Smooth muscle cell (in vitro differentiated cells): Measurements from ENCODE around the gene CFAP53. TPM values are rescaled to one million over a fixed set of nuclear protein-coding genes. Genes with fewer than 3 reads are reported as not detected.

ENCODE experiments used
- DNase-seq: peaks from one replicate; lab custom pipeline; 2025; ENCODE audit not compliant: unreplicated experiment; lab: John Stamatoyannopoulos, UW
- H2AFZ ChIP-seq: fragments of 200-600 bp; sonication (generic); 2 replicates; pipeline ENCODE4 v1.6.0; 2016; ENCODE audit warnings: antibody characterized with exemption, low read depth, mild to moderate bottlenecking
- H3F3A ChIP-seq: fragments of 200-600 bp; sonication (generic); 2 replicates; pipeline ENCODE4 v1.6.0; 2017; ENCODE audit warnings: antibody characterized with exemption, low read depth
- H3K27ac ChIP-seq: fragments of 200-600 bp; sonication (generic); 2 replicates; pipeline ENCODE4 v1.5.1; 2016; ENCODE audit warnings: low read depth, mild to moderate bottlenecking
- H3K27me3 ChIP-seq: fragments of 200-600 bp; sonication (generic); 2 replicates; pipeline ENCODE4 v1.6.1; 2016; ENCODE audit warnings: low read depth, mild to moderate bottlenecking
- H3K36me3 ChIP-seq: fragments of 200-600 bp; sonication (generic); 2 replicates; pipeline ENCODE4 v1.5.1; 2016; ENCODE audit warnings: low read depth
- H3K4me1 ChIP-seq: fragments of 200-600 bp; sonication (generic); 2 replicates; pipeline ENCODE4 v1.5.1; 2016; ENCODE audit warnings: low read depth
- H3K4me2 ChIP-seq: fragments of 200-600 bp; sonication (generic); 2 replicates; pipeline ENCODE4 v1.6.0; 2016; ENCODE audit warnings: mild to moderate bottlenecking
- H3K4me3 ChIP-seq: fragments of 200-600 bp; sonication (generic); 2 replicates; pipeline ENCODE4 v1.5.1; 2016; ENCODE audit warnings: mild to moderate bottlenecking
- H3K79me2 ChIP-seq: fragments of 200-600 bp; sonication (generic); 2 replicates; pipeline ENCODE4 v1.6.0; 2016; ENCODE audit warnings: low read depth, mild to moderate bottlenecking
- H3K9ac ChIP-seq: fragments of 200-600 bp; sonication (generic); 2 replicates; pipeline ENCODE4 v1.6.0; 2016; ENCODE audit warnings: low read depth
- H3K9me3 ChIP-seq: fragments of 200-600 bp; sonication (generic); replicated peaks from 2 replicates; pipeline ENCODE4 v1.5.1; 2016; ENCODE audit warnings: low read depth
- H4K20me1 ChIP-seq: fragments of 200-600 bp; sonication (generic); 2 replicates; pipeline ENCODE4 v1.6.0; 2016; ENCODE audit warnings: low read depth
- WGBS: methylation state at CpG from one replicate; pipeline ENCODE4 v1.1.7; 2016; ENCODE audit warnings: low lambda C conversion rate; 5-methylcytosine and 5-hydroxymethylcytosine counted together
- polyA plus RNA-seq: library from polyadenylated mRNA; unstranded; fragments of >200 nt; fragmentation: Nextera tagmentation; extraction: Ambion mirVana; gene quantifications from 2 replicates; pipeline ENCODE4 v1.2.1, GENCODE V29; 2016
- small RNA-seq: library from RNA; depleted of rRNA; stranded (forward); fragments of <200 nt; gene quantifications from one replicate; pipeline ENCODE3, GENCODE V24; 2014
- total RNA-seq: library from RNA; depleted of rRNA; stranded (reverse); fragments of >200 nt; gene quantifications from 2 replicates; pipeline ENCODE4 v1.2.3, GENCODE V29; 2014
- TF ChIP-seq, protein P1 (sequence below): fragments of 200-600 bp; sonication (generic); IDR thresholded peaks from 2 replicates; pipeline ENCODE4 v1.5.1; 2017; ENCODE audit warnings: borderline replicate concordance, mild to moderate bottlenecking, antibody characterized with exemption; ENCODE audit not compliant: insufficient read depth, poor library complexity, severe bottlenecking

Gene CFAP53
- total and polyA plus RNA-seq, 2 experiments from 2014 or later: 0.41 to 0.99 TPM

DNA sequence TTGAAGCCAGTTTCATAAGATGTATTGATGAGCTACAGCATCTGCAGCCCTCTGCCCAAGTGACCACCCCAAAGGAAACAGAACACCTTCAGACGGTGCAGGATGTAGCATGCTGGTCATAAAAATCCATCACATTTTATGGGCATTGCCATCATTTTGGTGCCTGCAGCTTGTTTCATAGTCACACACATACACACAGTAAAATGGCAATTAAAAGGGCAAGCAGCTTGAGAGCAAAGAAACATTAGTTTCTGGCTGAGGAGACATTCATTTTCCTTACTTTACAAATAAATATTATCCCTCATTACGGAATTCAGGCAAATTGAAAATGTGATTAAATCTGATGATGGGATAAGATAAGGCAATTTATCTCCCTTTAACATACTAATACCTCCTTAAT, 84.7 kb downstream of the CFAP53 start:
- Histone ChIP-seq H3K36me3 (no peaks in the 10 kb centered on the region), H3K9ac (no peak overlapping the region), H3K27me3 (peaks cover 20% of the 10 kb centered on the region), H3K9me3 (no peaks in the 10 kb centered on the region), H3K27ac (no peak overlapping the region), H3K4me2 (no peak overlapping the region), H4K20me1 (no peaks in the 10 kb centered on the region), H3K79me2 (no peaks in the 10 kb centered on the region), H3K4me3 (no peak overlapping the region), H2AFZ (no peak overlapping the region), H3K4me1 (peaks cover 3% of the 10 kb centered on the region), H3F3A (no peaks in the 10 kb centered on the region)
- DNase-seq: no peak
- 75% methylated on average over 2 of the region's 2 CpGs for WGBS
- TF ChIP-seq, protein P1, sequence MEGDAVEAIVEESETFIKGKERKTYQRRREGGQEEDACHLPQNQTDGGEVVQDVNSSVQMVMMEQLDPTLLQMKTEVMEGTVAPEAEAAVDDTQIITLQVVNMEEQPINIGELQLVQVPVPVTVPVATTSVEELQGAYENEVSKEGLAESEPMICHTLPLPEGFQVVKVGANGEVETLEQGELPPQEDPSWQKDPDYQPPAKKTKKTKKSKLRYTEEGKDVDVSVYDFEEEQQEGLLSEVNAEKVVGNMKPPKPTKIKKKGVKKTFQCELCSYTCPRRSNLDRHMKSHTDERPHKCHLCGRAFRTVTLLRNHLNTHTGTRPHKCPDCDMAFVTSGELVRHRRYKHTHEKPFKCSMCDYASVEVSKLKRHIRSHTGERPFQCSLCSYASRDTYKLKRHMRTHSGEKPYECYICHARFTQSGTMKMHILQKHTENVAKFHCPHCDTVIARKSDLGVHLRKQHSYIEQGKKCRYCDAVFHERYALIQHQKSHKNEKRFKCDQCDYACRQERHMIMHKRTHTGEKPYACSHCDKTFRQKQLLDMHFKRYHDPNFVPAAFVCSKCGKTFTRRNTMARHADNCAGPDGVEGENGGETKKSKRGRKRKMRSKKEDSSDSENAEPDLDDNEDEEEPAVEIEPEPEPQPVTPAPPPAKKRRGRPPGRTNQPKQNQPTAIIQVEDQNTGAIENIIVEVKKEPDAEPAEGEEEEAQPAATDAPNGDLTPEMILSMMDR: no peak

DNA sequence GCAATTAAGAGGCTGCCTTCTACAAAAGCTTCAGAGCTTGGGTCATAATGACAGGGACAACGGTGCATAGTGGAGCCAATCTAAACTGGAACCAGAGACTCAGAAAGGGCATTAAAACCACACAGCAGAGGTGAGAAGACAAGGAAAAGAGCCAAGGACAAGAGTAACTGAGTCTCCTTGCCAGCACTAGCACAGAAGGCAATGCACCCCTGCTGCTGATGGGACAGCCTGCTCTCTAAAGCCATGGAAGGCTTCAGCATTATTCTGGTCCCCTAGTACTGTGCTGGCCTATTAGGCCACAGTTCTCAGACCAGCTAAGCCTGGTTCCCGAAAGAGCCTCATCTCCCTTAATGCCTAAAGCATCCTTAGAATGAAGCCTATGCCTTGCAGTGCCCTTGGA, 86.8 kb downstream of the CFAP53 start:
- Histone ChIP-seq H3K36me3 (no peaks in the 10 kb centered on the region), H3K9ac (no peak overlapping the region), H3K4me2 (no peak overlapping the region), H3F3A (no peaks in the 10 kb centered on the region), H4K20me1 (no peaks in the 10 kb centered on the region), H3K27me3 (peaks cover 23% of the 10 kb centered on the region), H3K4me1 (peaks cover 3% of the 10 kb centered on the region), H3K4me3 (no peak overlapping the region), H3K79me2 (no peaks in the 10 kb centered on the region), H3K9me3 (no peaks in the 10 kb centered on the region), H3K27ac (no peak overlapping the region), H2AFZ (no peak overlapping the region)
- DNase-seq: no peak
- WGBS: 91% methylated on average over 2 of the region's 2 CpGs
- TF ChIP-seq, protein P1: no peak

DNA sequence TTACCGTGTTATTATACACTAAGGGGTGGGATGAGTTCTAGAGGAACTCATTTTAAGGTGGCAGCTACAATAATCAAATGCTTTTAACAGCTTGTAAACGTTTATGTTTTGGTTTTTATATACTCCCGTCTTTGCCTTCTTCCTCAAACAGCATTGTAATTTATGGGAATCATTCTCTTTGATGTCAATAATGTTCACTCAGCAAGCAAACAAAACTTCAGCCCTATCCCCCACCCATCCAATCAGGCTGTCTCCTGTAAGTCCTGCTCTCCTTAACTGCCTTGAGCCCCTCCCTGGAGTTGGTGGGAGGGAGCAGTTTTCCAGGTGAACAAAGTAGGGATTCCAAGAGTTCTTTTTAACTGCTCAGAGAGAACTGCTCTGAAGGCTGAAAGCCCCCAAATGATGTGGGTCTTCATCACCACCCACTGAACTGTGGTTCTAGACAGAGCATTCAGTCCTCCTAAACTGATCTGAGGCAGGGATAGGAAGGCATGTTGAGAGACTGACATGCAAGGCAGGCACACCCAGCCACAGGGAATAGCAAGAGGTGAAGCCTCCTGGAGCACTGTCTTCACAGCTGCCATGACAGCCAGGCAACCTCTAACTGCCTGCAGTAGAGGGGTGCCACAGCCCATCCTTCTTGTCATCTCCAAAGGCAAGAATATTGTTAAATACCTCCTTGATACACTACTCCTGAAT, 88.9 kb downstream of the CFAP53 start:
- Histone ChIP-seq H3K79me2 (no peaks in the 10 kb centered on the region), H3K36me3 (no peaks in the 10 kb centered on the region), H3K4me1 (peaks cover 3% of the 10 kb centered on the region), H4K20me1 (no peaks in the 10 kb centered on the region), H3K9me3 (no peaks in the 10 kb centered on the region), H2AFZ (no peak overlapping the region), H3K4me3 (no peak overlapping the region), H3K27ac (no peak overlapping the region), H3K9ac (no peak overlapping the region), H3F3A (no peaks in the 10 kb centered on the region), H3K4me2 (no peak overlapping the region), H3K27me3 (peaks cover 23% of the 10 kb centered on the region)
- DNase-seq: no peak
- 53% methylated on average over 3 of the region's 3 CpGs for WGBS
- TF ChIP-seq, protein P1: no peak

Small RNA genes within 50 kb of the gene (small RNA-seq; reads per million reads assigned to genes)
- not detected for gene RN7SL310P

Other genes starting within 250 kb of the CFAP53 start
- gene MYO5B, start 71.3 kb downstream of the CFAP53 start, total RNA-seq: 11.2 and 25.3 TPM in 2 replicates
- gene MYO5B, start 71.3 kb downstream of the CFAP53 start, polyA plus RNA-seq: 1.7 and 8.2 TPM in 2 replicates
- gene MBD1, start 15.0 kb upstream of the CFAP53 start, total RNA-seq: 40.3 and 61.3 TPM in 2 replicates
- 49.8 and 53.1 TPM in 2 replicates for gene MBD1, start 15.0 kb upstream of the CFAP53 start, polyA plus RNA-seq
- 15.4 and 20.6 TPM in 2 replicates for gene CXXC1, start 21.2 kb upstream of the CFAP53 start, total RNA-seq
- gene CXXC1, start 21.2 kb upstream of the CFAP53 start, polyA plus RNA-seq: 39.6 and 70.1 TPM in 2 replicates
- gene SKA1, start 108.6 kb upstream of the CFAP53 start, total RNA-seq: 7.8 and 8.4 TPM in 2 replicates
- 4.9 and 5.8 TPM in 2 replicates for gene SKA1, start 108.6 kb upstream of the CFAP53 start, polyA plus RNA-seq